Caco-2 (cell line): Measurements from ENCODE around the gene VOPP1. TPM values are rescaled to one million over a fixed set of nuclear protein-coding genes. Genes with fewer than 3 reads are reported as not detected.
"Not testable (repeated sequence)": the region's sequence is repeated elsewhere in the genome, so short reads cannot be mapped to it uniquely, and the experiment has no call there.

ENCODE experiments used
- Bru-seq: library from RNA; stranded (reverse); fragments of 400-500 nt; gene quantifications from one replicate; lab custom pipeline; 2021; lab: Mats Ljungman, UMichigan
- BruChase-seq, 2 experiments: library from RNA; stranded (reverse); fragments of 400-500 nt; gene quantifications; one replicate each; lab custom pipeline; 2021; lab: Mats Ljungman, UMichigan
- BruUV-seq: library from RNA; stranded (reverse); fragments of 400-500 nt; replicated peaks from 2 replicates; lab custom pipeline; 2021; lab: Mats Ljungman, UMichigan
- CTCF ChIA-PET: fragments of 300-600 bp; sonication (Branson Sonifier 250); formaldehyde crosslinking; loops from one replicate; lab custom pipeline; 2022; ENCODE audit warnings: antibody characterized with exemption; lab: Charles Lee
- POLR2A ChIA-PET: fragments of 300-600 bp; sonication (Branson Sonifier 250); formaldehyde crosslinking; loops from one replicate; lab custom pipeline; 2022; ENCODE audit warnings: antibody characterized with exemption; lab: Charles Lee
- DNase-seq, 2 experiments: peaks; one replicate each; pipeline versions ENCODE4 v3.0.0 to v3.0.0-alpha.2; 2020 to 2022
- H3K27me3 ChIP-seq: replicated peaks from 2 replicates; pipeline ENCODE4 v1.6.0; 2011; ENCODE audit warnings: low read length; ENCODE audit not compliant: control insufficient read depth, insufficient read depth
- H3K36me3 ChIP-seq: 2 replicates; pipeline ENCODE4 v1.5.1; 2011; ENCODE audit warnings: low read length; ENCODE audit not compliant: control insufficient read depth, insufficient read depth
- H3K4me1 ChIP-seq: fragments of 250-450 bp; sonication (Bioruptor Pico); 2 replicates; pipeline ENCODE4 v1.5.1; 2020; ENCODE audit warnings: mild to moderate bottlenecking
- H3K4me3 ChIP-seq: 2 replicates; pipeline ENCODE4 v1.5.1; 2011; ENCODE audit warnings: low read depth, mild to moderate bottlenecking, control low read depth, low read length
- H3K9me3 ChIP-seq: fragments of 250-450 bp; sonication (Bioruptor Pico); 2 replicates; pipeline ENCODE4 v1.5.1; 2020; ENCODE audit warnings: mild to moderate bottlenecking, moderate library complexity
- H3K27ac Mint-ChIP-seq: one replicate; pipeline ENCODE4 v1.8.0; 2022; ENCODE audit warnings: mixed read lengths; ENCODE audit not compliant: unreplicated experiment
- H3K27me3 Mint-ChIP-seq: one replicate; pipeline ENCODE4 v1.8.0; 2022; ENCODE audit warnings: mixed read lengths; ENCODE audit not compliant: insufficient read depth, unreplicated experiment
- H3K36me3 Mint-ChIP-seq: one replicate; pipeline ENCODE4 v1.8.0; 2022; ENCODE audit warnings: mild to moderate bottlenecking, mixed read lengths; ENCODE audit not compliant: insufficient read depth, unreplicated experiment
- H3K4me1 Mint-ChIP-seq: one replicate; pipeline ENCODE4 v1.8.0; 2022; ENCODE audit warnings: low read depth, mixed read lengths; ENCODE audit not compliant: unreplicated experiment
- H3K4me3 Mint-ChIP-seq: one replicate; pipeline ENCODE4 v1.8.0; 2022; ENCODE audit warnings: mild to moderate bottlenecking, moderate library complexity, mixed read lengths; ENCODE audit not compliant: unreplicated experiment
- H3K9me3 Mint-ChIP-seq: one replicate; pipeline ENCODE4 v1.8.0; 2022; ENCODE audit warnings: mixed read lengths; ENCODE audit not compliant: unreplicated experiment
- intact Hi-C: fragments of 100-400 bp; cut with micrococcal nuclease; formaldehyde crosslinking; loops from one replicate; pipeline ENCODE4 v1.10.0; 2022; ENCODE audit not compliant: unreplicated experiment
- long read RNA-seq: library from polyadenylated mRNA; stranded (forward); transcript quantifications from one replicate; pipeline ENCODE4 v2.0.0, GENCODE V29; 2022
- total RNA-seq: library from RNA; stranded (reverse); gene quantifications from 2 replicates; pipeline ENCODE4 v1.2.3, GENCODE V29; 2022
- TF ChIP-seq, protein P1 (sequence below), 2 experiments: fragments of 200-600 bp in 1 of 2; IDR thresholded peaks; 1 replicate in 1 of 2; 2 replicates in 1 of 2; pipeline versions ENCODE4 v1.5.1 to v1.8.0; 2011 to 2022; ENCODE audit warnings: antibody characterized with exemption in 1 of 2, control low read depth in 1 of 2, inconsistent platforms in 1 of 2, low read depth in 1 of 2, low read length in 1 of 2, mild to moderate bottlenecking in 1 of 2, moderate library complexity in 1 of 2; ENCODE audit not compliant: insufficient read depth in 1 of 2, severe bottlenecking in 1 of 2, unreplicated experiment in 1 of 2

VOPP1 gene, protein sequence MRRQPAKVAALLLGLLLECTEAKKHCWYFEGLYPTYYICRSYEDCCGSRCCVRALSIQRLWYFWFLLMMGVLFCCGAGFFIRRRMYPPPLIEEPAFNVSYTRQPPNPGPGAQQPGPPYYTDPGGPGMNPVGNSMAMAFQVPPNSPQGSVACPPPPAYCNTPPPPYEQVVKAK
- total RNA-seq (43.6 and 46.8 TPM in 2 replicates), Bru-seq, nascent RNA (percentile 70 among the genes with signal in this experiment), BruChase-seq, experiment 1, labeled RNA remaining after a 2-hour chase (percentile 66 among the genes with signal in this experiment), BruChase-seq, experiment 2, labeled RNA remaining after a 6-hour chase (percentile 70 among the genes with signal in this experiment)
- long read RNA-seq, transcript VOPP1-201 (5 exons, 2,962 nt): major isoform, 103 of 121 reads
- long read RNA-seq, partial matches to known transcripts: 1 of 121 reads
- long read RNA-seq, other reads (novel, unspliced or antisense): 17 of 121 reads

DNA sequence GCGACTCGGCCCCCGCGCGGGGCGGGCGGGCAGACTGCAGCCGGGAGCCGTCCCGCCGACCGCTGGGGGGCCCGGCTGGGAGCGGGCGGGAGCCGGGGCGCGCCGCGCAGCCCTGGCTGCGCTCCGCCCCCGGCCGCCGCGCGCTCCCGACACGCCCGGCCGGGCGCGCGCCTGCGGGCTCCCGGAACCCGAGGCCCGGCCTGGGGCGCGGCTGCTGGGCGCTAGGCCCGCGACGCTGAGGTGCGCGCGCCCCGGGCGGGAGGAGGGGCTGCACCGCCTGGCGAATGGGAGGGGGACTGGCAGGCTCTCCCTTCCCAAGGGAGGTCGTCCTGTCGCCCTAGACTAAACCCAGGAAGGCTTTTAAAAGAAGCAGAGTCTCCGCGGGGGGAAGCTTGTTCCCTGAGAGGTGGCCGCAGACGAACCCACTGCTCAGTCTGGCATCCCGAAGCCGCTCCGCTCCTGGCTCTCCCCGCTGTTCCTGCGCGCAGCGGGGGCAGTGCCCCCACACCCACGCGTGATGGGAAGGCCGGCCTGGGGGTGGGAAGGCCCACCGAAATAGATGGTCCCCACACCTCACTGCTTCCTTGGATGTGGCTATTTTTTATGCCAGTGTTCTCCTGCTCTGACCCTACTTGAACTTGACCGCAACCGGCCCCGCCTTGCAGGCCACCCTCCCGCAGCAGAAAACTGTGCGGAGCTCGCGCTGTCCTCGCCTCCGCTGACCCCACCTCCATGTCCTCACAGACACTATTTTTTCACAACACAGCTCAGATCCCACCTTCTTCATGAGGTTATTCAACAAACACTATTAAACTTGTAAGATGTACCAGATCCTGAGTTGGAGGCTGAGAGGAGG is at the start of gene VOPP1:
VOPP1 (minus strand) TSS at position 125 of the 856 bp plus-strand sequence. CDS start 178 bp downstream, outside the sequence.
- Mint-ChIP-seq H3K27ac (peak within 1 kb of the TSS; percentile 26), H3K27me3 (no peaks in the 10 kb centered on the region), H3K4me3 (peak within 1 kb of the TSS; percentile 90), H3K4me1 (peaks cover 16% of the 10 kb centered on the region), H3K9me3 (no peaks in the 10 kb centered on the region), H3K36me3 (peaks cover 15% of the 10 kb centered on the region)
- no peaks in the 10 kb centered on the region for H3K4me1 ChIP-seq
- no peaks in the 10 kb centered on the region; the same call in 1 of the 2 replicates for H3K27me3 ChIP-seq
- BruUV-seq: no TSS peak
- DNase-seq: peak; percentile 55 to 82
- TF ChIP-seq, protein P1, sequence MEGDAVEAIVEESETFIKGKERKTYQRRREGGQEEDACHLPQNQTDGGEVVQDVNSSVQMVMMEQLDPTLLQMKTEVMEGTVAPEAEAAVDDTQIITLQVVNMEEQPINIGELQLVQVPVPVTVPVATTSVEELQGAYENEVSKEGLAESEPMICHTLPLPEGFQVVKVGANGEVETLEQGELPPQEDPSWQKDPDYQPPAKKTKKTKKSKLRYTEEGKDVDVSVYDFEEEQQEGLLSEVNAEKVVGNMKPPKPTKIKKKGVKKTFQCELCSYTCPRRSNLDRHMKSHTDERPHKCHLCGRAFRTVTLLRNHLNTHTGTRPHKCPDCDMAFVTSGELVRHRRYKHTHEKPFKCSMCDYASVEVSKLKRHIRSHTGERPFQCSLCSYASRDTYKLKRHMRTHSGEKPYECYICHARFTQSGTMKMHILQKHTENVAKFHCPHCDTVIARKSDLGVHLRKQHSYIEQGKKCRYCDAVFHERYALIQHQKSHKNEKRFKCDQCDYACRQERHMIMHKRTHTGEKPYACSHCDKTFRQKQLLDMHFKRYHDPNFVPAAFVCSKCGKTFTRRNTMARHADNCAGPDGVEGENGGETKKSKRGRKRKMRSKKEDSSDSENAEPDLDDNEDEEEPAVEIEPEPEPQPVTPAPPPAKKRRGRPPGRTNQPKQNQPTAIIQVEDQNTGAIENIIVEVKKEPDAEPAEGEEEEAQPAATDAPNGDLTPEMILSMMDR (IDR thresholded peaks at IDR 0.05; ENCODE audit: insufficient read depth in 1 of 2, low read depth in 1 of 2, low read length in 1 of 2, severe bottlenecking in 1 of 2, unreplicated experiment in 1 of 2): no peak
- H3K9me3 ChIP-seq: no peaks in the 10 kb centered on the region
- intact Hi-C loops: loop anchor here (5.0 kb wide), 1 partner anchor 140 kb away; no protein-coding TSS in a partner anchor
- H3K4me3 ChIP-seq: peak within 1 kb of the TSS; percentile 93
- no peaks in the 10 kb centered on the region for H3K36me3 ChIP-seq
- POLR2A ChIA-PET: interaction anchor here (0.9 kb wide), 1 partner anchor 39 kb away, joined by 3 read pairs; no protein-coding TSS in a partner anchor
- CTCF ChIA-PET: interaction anchor here (1.3 kb wide), 1 partner anchor 139 kb away, joined by 3 read pairs; no protein-coding TSS in a partner anchor

DNA sequence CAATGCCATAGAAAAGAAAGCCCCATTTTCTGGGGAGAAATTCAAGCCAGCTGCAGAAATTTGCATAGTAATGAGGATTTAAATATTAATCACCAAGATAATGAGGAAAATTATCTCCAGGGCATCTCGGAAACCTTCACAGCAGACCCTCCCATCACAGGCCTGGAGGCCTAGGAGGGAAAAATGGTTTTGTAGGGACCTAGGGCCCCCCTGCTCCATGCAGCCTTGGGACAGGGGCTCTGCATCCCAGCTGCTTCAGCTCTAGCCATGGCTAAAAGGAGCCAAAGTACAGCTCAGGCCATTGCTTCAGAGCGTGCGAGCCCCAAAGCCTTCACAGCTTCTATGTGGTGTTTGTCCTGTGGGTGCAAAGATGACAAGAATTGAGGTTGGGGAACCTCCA is 46.6 kb upstream of the VOPP1 start:
- Mint-ChIP-seq H3K9me3 (no peaks in the 10 kb centered on the region), H3K27me3 (no peaks in the 10 kb centered on the region), H3K27ac (no peak overlapping the region), H3K4me1 (no peaks in the 10 kb centered on the region), H3K36me3 (no peaks in the 10 kb centered on the region), H3K4me3 (no peak overlapping the region)
- POLR2A ChIA-PET: no interaction called here
- Histone ChIP-seq H3K4me3 (no peak overlapping the region), H3K4me1 (no peaks in the 10 kb centered on the region), H3K27me3 (no peaks in the 10 kb centered on the region), H3K36me3 (no peaks in the 10 kb centered on the region), H3K9me3 (peaks cover 12% of the 10 kb centered on the region)
- intact Hi-C loops: no loop called here
- no peak for DNase-seq
- TF ChIP-seq, protein P1 (IDR thresholded peaks at IDR 0.05; ENCODE audit: insufficient read depth in 1 of 2, low read depth in 1 of 2, low read length in 1 of 2, severe bottlenecking in 1 of 2, unreplicated experiment in 1 of 2): no peak
- CTCF ChIA-PET: no interaction called here
- no TSS peak for BruUV-seq

DNA sequence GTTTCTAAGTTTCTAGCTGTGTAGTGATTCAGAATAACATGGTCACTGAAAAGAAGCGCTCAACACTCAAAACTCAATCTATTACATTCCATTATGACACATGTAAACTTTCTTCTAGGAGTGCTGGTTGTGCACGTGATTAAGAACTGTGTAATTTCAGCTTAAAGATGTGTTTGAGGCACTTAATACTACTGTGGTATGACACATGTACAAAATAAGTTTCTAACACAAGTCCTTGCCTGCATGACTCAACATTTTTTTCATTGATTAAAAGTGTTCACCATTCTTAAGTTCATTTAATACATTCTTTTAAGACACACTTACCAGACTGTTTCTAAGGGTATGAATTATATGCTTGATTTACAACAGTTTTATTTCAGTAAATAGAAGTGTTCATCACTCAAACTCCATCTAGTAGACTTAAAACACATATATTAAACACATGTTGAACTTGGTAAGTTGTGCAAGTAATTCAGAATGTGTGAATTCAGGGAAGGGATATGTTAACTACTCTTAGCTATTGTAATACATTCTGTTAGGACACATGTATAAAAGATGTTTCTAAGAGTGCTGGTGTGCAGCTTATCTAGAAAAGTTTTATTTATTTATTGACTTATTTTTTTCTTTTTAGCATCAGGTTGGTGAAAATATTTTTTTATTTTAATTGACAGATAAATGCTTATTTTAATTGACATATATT is 42.2 kb upstream of the VOPP1 start:
- H3K4me3 ChIP-seq, DNase-seq, intact Hi-C loops, H3K4me3 Mint-ChIP-seq, H3K4me1 Mint-ChIP-seq, H3K27me3 ChIP-seq, CTCF ChIA-PET, H3K36me3 Mint-ChIP-seq, POLR2A ChIA-PET, H3K27ac Mint-ChIP-seq, H3K9me3 Mint-ChIP-seq, H3K27me3 Mint-ChIP-seq, H3K4me1 ChIP-seq, BruUV-seq, H3K36me3 ChIP-seq: not testable (repeated sequence)
- peaks cover 12% of the 10 kb centered on the region for H3K9me3 ChIP-seq

DNA sequence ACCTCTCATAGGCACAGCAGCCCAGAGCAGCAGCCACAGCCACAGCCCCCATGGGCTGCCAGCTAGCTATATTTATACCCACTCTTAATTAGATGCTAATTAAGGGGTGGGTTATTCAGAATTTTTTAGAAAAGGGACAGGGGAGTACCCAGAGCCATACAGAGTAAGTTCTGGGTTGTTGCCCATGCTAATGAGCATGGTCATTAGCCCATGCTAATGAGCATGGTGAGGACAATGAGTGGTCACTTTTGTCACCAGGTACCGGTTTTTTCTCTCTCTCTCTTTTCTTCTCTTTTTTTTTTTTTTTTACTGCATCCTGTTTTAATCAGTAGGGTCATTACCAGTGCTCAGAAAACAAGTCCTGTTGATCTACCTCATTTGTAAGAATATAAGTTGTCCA is 37.4 kb upstream of the VOPP1 start:
- H3K36me3 ChIP-seq, BruUV-seq, H3K27ac Mint-ChIP-seq, H3K4me1 Mint-ChIP-seq, POLR2A ChIA-PET, H3K4me3 Mint-ChIP-seq, H3K4me3 ChIP-seq, H3K27me3 ChIP-seq, H3K4me1 ChIP-seq, H3K27me3 Mint-ChIP-seq, H3K9me3 ChIP-seq, intact Hi-C loops, DNase-seq, H3K36me3 Mint-ChIP-seq, H3K9me3 Mint-ChIP-seq, CTCF ChIA-PET: not testable (repeated sequence)

DNA sequence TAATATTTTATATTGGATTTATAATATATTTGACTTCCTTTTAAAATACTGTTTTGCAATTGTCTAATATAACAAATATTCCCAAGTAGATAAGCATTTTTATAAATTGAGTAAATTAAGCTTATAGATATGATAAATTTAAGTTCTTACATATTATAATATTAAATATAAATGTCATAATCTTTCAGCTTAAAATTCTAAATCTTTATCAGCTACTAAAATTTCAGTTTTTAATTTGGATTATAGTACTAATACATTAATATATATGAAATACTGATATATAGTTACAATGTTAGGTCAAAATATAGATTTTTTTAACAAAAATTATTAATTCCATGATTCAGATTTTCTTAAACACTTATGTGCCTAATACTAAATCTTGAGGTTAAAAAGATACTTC is 33.4 kb upstream of the VOPP1 start:
- DNase-seq, BruUV-seq, POLR2A ChIA-PET, H3K4me3 Mint-ChIP-seq, H3K27ac Mint-ChIP-seq, CTCF ChIA-PET, H3K9me3 ChIP-seq, H3K4me1 ChIP-seq, H3K9me3 Mint-ChIP-seq, H3K36me3 Mint-ChIP-seq, H3K27me3 ChIP-seq, intact Hi-C loops, H3K36me3 ChIP-seq, H3K4me1 Mint-ChIP-seq, H3K27me3 Mint-ChIP-seq, H3K4me3 ChIP-seq: not testable (repeated sequence)
